Ascending aorta (tissue), 2 donors: ENCODE data around the gene HOXB6. TPM values are rescaled to one million over a fixed set of nuclear protein-coding genes. Genes with fewer than 3 reads are reported as not detected.

Source experiments
- DNase-seq, 2 donors: peaks; one replicate each; pipeline ENCODE4 v3.0.0-alpha.2; 2019; ENCODE audit warnings: low spot score in 2 of 2
- H3K27ac ChIP-seq, 2 donors: fragments of 200-600 bp; sonication (generic); one replicate each; pipeline ENCODE4 v1.5.1; 2016 to 2017; ENCODE audit warnings: mild to moderate bottlenecking in 1 of 2
- H3K27me3 ChIP-seq: fragments of 200-600 bp; sonication (generic); one replicate; pipeline ENCODE4 v1.5.1; 2017
- H3K36me3 ChIP-seq, 2 donors: fragments of 200-600 bp; sonication (generic); one replicate each; pipeline ENCODE4 v1.5.1; 2016
- H3K4me1 ChIP-seq, 2 donors: fragments of 200-600 bp; sonication (generic); one replicate each; pipeline ENCODE4 v1.5.1; 2016 to 2017; ENCODE audit warnings: mild to moderate bottlenecking in 1 of 2
- H3K4me3 ChIP-seq, 2 donors: fragments of 200-600 bp; sonication (generic); one replicate each; pipeline ENCODE4 v1.5.1; 2016 to 2017; ENCODE audit warnings: mild to moderate bottlenecking in 1 of 2
- H3K9me3 ChIP-seq, 2 donors: fragments of 200-600 bp; sonication (generic); one replicate each; pipeline ENCODE4 v1.5.1; 2016
- CTCF ChIP-seq, 3 experiments: fragments of 200-600 bp in 2 of 3; fragments of 450-650 bp in 1 of 3; sonication (generic) in 2 of 3; IDR thresholded peaks; one replicate each; pipeline ENCODE4 v1.5.1; 2016 to 2019; ENCODE audit warnings: antibody characterized with exemption in 3 of 3, mild to moderate bottlenecking in 1 of 3, moderate library complexity in 1 of 3
- intact Hi-C: fragments of 100-400 bp; cut with DNase I; formaldehyde crosslinking; loops from one replicate; pipeline ENCODE4 v1.15.1; 2023
- total RNA-seq: library from RNA; depleted of rRNA; stranded (reverse); fragments of >200 nt; gene quantifications from one replicate; pipeline ENCODE4 v1.1.0, GENCODE V29; 2016

Gene HOXB6
- total RNA-seq, 1 donor from 2014 or later = 5.1 TPM

- DNase-seq = no peak
- H3K9me3 ChIP-seq = no peaks in the 10 kb centered on the region
- no peaks in the 10 kb centered on the region for H3K27me3 ChIP-seq
- H3K36me3 ChIP-seq = no peaks in the 10 kb centered on the region
- no peak for TF ChIP-seq CTCF (IDR thresholded peaks at IDR 0.05)
- peaks cover 3 to 14% of the 10 kb centered on the region in 2 donors for H3K4me1 ChIP-seq
- H3K27ac ChIP-seq = no peak overlapping the region
- intact Hi-C loops = no loop called here
- no peak overlapping the region for H3K4me3 ChIP-seq
Measured at GRCh38 chr17:48605991-48606891, 1.5 kb upstream of the HOXB6 start.

GRCh38 chr17:48605409-48605919, 678 bp upstream of the HOXB6 start:
- intact Hi-C loops = no loop called here
- H3K27ac ChIP-seq = peak overlapping the region; percentile 71 to 75
- no peaks in the 10 kb centered on the region for H3K36me3 ChIP-seq
- no peaks in the 10 kb centered on the region for H3K27me3 ChIP-seq
- no peaks in the 10 kb centered on the region for H3K9me3 ChIP-seq
- H3K4me1 ChIP-seq = peaks cover 3 to 14% of the 10 kb centered on the region in 2 donors
- TF ChIP-seq CTCF (IDR thresholded peaks at IDR 0.05) = no peak
- H3K4me3 ChIP-seq = peak overlapping the region; percentile 46 to 70
- no peak for DNase-seq

GRCh38 chr17:48603959-48604769, 622 bp downstream of the HOXB6 start:
- Histone ChIP-seq H3K4me3 (peak overlapping the region; percentile 46 to 70), H3K9me3 (no peaks in the 10 kb centered on the region), H3K27me3 (no peaks in the 10 kb centered on the region), H3K36me3 (no peaks in the 10 kb centered on the region), H3K4me1 (peaks cover 0 to 7% of the 10 kb centered on the region in 2 donors), H3K27ac (peak overlapping the region; percentile 71 to 75)
- peak in 1 of 2 donors; percentile 80 for DNase-seq
- intact Hi-C loops = loop anchor here (1.0 kb wide), 1 partner anchor 9 kb away; no protein-coding TSS in a partner anchor
- TF ChIP-seq CTCF (IDR thresholded peaks at IDR 0.05) = peak in 1 of 3 experiments; percentile 3

- Histone ChIP-seq H3K27me3 (no peaks in the 10 kb centered on the region), H3K4me1 (peaks cover 4 to 21% of the 10 kb centered on the region in 2 donors), H3K36me3 (no peaks in the 10 kb centered on the region), H3K27ac (no peak overlapping the region), H3K9me3 (no peaks in the 10 kb centered on the region), H3K4me3 (peak overlapping the region; percentile 46 to 70)
- intact Hi-C loops = no loop called here
- no peak for TF ChIP-seq CTCF (IDR thresholded peaks at IDR 0.05)
- DNase-seq = no peak
Measured at GRCh38 chr17:48601539-48602425, 3.0 kb downstream of the HOXB6 start.

GRCh38 chr17:48601207-48601538, 3.6 kb downstream of the HOXB6 start:
- intact Hi-C loops = no loop called here
- no peak for TF ChIP-seq CTCF (IDR thresholded peaks at IDR 0.05)
- H3K9me3 ChIP-seq = no peaks in the 10 kb centered on the region
- DNase-seq = no peak
- peaks cover 4 to 21% of the 10 kb centered on the region in 2 donors for H3K4me1 ChIP-seq
- H3K36me3 ChIP-seq = no peaks in the 10 kb centered on the region
- no peaks in the 10 kb centered on the region for H3K27me3 ChIP-seq
- H3K27ac ChIP-seq = no peak overlapping the region
- H3K4me3 ChIP-seq = no peak overlapping the region
